Mucosa of gallbladder (tissue), 1 donor: ENCODE measurements around the gene ARHGEF2. TPM values are rescaled to one million over a fixed set of nuclear protein-coding genes. Genes with fewer than 3 reads are reported as not detected.

Source experiments
- DNase-seq: peaks from one replicate; pipeline ENCODE4 v3.0.0-alpha.2; 2020; ENCODE audit warnings: low spot score
- total RNA-seq: library from RNA; stranded (reverse); gene quantifications from one replicate; pipeline ENCODE4 v1.2.1, GENCODE V29; 2021
- donor health status: DM: no; HTN: no; CAD: no.

The ARHGEF2 gene
- total RNA-seq, 1 donor from 2014 or later = 142 TPM

DNA sequence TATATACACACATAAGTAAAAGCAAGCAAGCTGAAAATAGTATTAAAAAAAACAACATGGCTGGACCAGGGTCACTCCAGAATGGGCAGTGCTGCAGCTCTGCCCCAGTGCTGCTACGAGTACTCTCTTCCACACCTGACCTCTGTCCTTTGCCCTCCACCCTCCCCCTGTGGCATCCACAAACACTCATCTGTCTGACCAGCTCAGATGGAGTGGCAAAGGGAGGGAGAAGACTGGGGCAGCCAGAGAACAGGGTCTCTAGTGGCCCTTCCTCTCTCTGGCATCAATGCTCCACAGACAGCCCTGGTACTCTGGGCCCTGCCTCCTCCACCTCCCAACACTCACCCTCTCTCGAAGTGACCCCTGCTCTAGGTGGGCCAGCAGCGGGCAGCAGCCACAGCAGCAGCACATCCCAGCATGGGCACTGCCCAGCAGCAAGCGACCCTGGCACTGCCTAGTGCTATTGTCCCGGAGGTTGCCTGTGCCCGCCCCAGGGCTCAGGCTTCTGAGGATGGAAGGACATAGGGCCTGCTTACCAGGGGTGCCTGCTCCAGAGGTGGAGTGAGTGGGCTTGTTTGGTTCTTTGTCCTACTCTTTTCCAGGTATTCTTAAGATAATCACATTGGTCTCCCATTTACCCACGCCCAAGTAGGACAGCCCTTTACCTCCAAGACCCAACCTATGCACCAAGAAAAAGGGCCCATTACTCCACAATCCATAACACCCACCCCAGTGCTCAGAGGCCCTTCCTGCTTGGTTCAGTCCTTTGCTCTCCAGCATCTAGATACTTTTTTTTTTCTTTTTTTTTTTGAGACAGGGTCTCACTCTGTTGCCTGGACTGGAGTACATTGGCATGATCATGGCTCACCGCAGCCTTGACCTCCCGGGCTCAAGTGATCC is 6.2 kb downstream of the ARHGEF2 start:
- no peak for DNase-seq

DNA sequence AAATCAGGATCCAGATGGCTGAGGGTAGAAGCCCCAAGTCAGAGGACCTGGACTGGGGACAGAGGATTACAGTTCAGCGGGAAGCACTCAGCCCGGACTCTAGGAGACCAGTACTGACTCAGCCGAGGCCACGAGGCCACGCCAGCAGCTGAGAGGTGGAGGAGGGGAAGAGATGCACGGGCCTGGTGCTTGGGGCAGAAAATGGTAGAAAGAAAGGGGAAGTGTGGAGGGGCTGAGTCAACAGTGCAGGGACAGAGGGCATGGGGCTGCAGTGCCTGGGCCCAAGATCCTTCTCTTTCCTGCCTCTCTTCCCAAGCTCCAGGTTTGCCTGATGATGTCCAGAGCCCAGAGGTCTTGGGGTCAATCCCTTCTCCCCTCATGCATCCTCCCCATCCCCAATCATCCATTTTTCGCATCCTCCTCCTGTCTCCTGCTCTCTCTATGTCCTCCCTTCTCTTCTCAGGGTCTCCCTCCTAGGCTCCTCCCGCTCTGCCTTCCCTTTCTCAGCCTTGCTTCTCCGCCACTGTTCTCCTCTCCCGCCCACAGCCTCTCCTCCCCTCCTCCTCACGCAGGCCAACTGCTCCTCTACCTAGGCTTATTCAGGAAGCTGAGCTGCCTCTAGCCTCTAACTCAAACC is 7.7 kb downstream of the ARHGEF2 start:
- peak; percentile 65 for DNase-seq

DNA sequence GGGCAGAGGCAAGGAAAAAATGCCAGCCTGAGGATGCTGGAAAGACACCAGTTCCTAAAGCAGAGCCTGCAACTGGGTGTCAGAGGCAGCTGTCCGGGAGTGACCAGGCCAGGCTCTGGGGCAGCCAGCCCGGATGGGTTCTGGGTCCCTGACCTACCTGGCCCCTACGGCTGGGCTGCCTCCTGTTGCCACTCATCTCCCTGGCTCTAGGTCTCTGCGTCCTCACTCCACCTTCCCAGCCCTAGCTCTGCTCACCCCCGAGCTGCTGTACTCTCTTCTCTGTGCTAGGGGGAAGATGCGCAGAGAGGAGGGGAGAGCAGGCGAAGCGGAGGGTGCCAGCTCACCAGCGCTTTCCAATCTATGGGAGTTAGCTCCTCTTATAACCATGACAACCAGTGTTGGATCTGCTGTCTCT is 9.0 kb downstream of the ARHGEF2 start:
- no peak for DNase-seq

DNA sequence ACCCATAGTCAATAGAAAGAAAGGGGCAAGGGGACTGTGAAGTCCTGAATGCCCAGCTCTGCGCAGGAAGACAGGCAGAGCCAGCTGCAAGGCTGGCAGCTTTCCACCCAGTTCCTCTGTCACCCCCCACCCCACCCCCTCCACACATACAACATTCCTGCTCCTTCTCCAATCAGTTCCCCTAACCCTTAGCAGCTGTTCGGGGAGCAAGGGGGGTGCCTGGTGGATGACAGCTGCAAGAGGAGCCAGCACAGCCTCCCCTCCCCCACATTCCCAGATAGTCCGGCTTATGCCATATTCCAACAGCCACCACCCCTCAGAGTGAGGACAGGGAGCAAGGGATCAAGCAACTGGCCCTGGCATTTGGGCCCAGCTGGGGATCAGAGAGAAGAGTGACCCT is 9.7 kb downstream of the ARHGEF2 start:
- DNase-seq = no peak

DNA sequence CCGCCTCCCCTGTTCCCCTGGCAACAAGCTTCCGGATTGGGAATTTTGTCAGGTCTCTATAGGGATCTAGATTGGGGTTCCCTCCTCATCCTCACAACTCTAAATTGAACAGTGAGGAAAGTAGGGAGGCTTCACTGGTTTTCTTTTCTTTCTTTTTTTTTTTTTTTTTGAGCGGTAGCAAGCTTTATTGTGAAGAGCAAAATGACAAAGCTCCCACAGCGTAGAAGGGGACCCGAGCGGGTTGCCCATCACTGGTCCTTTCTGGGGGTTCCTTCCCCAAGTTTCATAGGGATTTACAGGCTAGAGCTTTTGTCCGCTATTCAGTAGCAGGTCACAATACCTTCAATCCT is 10.3 kb downstream of the ARHGEF2 start:
- DNase-seq = no peak

DNA sequence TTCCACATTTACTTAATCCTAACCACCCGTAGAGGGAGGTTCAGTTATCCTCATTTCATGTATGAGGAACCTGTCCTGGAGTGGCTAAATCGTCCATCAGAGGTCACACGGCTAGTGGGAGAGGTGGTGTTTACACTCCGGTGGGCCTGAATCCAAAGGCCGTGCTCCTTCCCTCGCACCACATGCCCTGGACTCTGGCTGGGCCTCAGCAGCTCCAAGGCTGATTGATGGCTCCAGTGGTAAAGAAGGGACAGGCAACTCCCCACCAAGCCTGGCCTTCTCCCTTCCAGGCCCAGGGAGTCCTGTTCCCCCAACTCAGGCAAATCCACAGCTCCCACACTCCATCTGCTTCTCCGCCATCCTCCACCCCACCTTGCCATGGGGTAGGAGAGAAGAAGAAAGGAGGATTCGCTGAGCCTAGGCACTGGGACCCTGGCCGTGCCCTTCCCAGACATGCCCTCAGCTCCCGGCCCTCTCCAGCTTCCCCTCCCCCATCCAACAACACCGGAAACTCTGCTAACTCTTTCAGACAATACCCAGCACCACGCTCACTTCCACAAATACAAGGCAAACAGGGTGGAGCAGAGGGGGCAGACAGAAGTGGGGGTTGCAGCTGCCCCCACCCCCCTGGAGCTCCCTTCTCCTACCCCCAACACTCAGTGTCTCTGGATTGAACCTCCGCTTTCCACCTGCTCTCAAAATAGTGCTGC is 10.9 kb downstream of the ARHGEF2 start:
- no peak for DNase-seq

DNA sequence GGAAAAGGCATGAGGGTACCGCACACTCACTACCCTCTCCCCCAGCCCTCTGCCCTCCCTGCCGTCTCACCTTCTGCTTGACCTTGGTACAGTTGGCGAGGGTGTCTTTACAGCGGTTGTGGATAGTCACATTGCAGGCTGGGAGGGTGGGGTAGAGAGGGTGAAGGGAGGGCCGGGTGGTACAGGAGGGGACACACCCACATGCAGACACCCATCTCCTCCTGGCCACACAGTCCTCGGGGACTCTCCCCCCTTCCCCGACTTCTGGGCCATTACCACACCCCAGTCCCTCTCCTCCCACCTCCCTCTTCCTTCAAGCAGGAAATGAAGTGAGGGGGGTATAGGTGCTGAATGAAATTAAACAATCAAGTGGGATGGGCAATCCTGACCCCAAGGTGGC is 11.6 kb downstream of the ARHGEF2 start:
- DNase-seq = no peak

DNA sequence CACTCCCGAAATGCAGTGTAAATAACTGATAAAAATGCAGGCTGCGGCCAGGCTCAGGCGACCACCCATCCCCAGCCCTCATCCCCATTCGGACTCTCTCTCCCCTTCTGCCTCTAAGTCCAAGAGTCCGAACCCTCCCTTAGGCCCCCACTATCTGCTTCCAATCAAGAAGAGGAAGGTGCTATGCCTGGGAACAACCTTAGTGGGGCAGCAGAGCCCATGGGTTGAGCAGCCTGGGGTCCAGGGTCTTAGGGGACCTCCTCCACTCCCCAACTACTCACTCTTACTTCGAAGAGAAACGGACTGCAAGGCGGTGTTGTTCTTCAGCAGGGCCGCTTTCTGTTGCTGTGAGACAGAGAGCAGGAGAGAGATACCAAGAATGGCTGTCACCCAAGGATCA is 12.2 kb downstream of the ARHGEF2 start:
- DNase-seq = no peak

DNA sequence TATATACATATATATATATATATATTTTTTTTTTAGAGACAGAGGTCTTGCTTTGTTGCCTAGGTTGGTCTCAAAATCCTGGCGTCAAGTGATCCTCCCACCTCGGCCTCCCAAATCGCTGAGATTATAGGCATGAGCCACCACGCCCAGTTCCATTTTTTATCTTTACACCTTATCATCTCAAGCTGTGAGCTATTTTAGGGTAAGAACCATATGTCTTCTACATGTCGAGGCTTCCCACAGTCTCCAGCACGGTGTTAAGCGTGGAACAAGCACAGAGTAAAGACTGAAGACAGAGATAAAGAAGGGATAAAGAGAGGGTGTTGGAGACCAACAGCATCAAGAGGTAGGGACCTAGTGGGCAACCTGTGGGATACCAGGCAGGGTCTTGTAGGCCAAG is 14.2 kb downstream of the ARHGEF2 start:
- DNase-seq = no peak

DNA sequence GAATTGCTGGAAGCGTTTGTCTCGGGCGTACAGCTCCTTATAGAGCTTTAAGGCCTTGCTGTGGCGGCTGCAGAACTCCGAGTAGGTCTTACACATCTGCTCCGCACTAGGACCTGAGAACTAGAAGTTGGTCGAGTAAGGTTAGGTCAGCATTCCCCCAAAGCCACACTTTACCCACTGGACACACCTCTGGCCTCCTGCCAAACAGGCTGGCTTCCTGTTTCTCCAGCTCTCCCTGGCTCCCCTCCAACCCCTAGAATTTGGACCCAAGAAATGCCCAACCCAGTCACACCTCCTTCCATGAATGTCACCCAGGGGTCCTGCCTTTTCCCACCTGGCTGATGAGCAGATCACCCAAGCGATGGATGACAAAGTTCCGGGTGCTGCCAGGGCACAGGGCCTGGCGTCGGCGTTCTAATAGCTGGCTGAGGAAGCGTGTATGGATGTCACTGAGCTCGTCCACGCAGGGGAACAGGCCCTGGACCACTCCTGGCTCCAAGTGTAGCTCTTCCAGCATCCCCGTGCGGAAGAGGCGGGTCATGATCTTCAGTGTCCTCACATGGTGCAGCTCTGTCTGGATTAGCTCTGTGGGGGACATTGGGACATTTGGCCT is 15.6 kb downstream of the ARHGEF2 start:
- no peak for DNase-seq

DNA sequence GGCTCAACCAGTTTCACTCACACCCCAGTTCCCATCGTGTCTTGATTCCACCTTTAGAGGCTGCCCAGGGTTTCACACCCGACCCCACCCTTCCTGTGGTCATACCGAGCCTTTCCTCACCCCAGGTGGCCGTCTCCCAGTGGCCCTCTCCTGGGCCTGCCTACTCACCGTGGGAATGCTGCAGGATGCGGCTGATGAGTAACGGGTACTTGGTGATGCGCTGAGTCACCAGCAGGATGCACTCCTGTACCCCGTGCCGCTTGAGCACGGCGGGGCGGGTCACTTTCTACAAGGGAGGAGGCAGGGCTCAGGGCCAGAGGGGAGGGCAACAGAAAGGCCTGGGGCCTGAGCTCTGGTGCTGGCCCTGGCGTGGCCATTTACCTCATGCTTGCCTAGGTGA is 16.4 kb downstream of the ARHGEF2 start:
- DNase-seq = no peak

DNA sequence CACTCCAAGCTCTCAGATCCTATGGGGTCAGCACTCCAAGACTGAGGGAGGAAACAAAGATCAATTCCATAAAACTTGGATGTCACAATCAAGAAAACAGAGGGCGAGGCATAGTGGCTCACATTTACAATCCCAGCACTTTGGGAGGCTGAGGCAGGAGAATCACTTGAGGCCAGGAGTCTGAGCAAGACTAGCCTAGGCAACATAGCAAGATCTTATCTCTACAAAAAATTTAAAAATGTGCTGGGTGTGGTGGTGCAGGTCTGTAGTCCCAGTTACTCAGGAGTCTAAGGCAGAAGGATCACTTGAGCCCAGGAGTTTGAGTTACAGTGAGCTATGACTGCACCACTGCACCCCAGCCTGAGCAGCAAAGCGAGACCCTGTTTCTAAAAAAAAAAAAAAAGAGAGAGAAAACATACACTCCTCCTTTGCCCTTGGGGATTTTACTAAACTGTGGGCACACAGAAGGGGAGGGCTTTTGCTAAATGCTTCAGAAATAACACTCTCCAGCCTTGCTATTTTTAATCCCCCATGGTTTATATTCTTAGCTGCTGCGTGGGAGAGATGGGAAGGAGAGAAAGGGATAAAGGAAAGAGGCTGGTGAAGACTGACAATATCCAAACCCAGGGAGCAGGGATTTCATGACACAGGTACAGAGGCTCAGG is 18.1 kb downstream of the ARHGEF2 start:
- no peak for DNase-seq

DNA sequence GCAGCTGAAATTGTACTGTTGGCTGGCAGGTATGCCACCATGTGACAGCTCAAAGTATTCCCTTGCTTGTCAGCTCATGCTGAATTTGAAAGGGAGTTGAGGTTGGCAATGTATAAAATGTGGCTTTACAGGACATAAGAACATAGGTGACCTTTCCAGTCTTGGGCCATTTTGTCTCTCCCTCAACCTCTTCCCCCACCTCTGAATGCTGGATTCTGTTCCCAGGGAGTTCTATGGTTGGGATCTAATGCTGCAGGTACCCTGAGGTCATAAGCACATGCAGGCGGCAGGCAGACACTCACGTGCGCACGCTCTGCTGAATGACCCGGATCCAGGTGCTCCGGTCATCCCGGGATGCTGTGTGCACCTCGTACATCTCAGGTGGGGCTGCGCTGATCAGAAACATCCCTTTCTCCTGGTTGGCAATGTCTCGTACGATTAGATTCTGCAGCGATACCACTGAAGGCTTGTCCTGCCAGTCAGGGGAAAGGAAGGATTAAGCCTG is 20.9 kb downstream of the ARHGEF2 start:
- no peak for DNase-seq

DNA sequence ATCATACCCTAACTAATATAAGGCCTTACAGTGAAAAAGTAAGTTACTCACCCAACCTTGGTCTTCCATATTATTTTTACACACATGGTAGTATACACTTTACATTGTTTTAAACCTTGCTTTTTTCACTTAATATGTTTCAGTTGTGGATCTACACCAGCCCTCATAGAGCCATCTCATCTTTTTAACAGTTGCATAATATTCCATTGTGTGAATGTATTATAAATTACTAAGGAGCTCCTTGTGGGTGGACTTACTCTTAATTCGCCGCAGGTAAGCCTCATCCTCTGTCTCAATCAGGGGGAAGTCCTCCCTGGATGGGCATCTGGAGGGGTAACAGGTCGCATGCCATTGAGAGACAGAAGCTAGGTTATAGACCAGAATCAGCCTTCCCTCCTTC is 23.7 kb downstream of the ARHGEF2 start:
- DNase-seq = no peak

DNA sequence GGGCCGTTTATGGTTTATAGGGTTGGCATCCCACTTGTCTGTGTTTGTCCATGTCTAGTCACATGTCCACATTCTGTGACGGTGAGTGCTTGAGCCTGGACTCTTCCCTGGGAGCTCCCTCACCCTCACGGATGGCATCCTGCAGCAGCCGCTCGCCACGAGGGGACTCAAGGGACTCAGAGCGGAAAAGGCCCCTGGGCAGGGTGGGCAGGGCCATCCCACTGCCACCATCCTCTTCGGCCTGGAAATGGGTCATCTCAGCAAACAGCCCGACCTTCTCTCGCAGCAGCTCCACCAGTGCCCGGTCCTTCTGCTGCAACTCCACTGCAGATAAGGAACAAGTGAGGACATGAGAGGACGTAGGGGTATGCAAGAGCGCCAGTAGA is 25.8 kb downstream of the ARHGEF2 start:
- DNase-seq = no peak

DNA sequence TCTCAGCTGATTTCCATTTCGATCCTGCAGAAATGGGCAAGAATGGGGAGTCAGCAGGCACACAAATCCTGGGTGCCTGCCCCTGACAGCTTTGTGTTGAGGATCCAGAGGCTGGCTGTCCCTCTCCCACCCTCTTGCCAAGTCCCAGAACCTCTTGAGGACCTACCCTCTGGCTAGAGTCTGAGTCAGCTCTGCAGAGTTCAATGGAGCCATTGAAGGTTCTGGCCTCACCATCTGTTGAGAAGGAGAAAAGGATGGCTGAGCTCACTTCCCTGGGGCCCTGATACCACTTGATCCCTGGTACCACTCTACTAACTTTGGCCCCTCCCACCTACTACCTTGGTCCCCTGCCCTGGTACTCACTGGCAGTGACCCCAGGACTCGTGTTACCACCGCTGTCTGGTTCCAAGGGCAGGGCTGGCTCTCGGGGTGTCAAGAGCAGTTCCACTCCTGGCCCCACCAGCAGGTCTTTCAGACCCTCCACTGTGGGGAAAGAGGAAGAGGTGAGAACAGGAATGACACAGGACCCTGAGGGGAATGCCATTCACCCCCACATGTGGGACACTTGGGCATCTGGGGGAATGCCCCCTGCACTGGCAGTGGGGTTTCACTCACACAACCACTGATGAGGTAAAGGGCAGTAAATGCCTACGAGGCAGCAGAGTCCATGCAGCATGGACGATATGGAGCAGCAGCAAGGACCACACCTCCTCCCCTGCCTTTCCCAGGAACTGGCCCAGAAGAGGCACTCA is 26.4 kb downstream of the ARHGEF2 start:
- no peak for DNase-seq

DNA sequence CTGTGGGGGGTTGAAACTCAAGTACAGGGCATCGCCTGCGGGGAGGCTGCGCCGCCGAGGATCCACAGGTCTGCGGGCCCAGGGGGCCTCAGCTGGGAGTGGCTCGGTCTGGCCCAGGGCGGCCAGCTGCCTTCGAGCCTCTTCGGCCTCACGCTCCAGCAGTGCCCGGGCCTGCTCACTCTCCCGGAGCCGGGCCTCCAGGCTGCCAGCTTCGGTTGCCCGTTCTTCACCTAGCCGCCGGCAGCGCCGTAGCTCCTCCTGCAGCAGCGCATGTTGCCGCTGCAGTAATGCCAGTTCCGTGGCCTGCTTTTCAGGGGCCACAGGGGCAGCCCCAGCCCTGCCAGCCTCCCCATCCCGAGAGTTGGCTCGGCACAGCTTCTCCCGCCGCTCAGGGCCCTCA is 27.5 kb downstream of the ARHGEF2 start:
- no peak for DNase-seq

DNA sequence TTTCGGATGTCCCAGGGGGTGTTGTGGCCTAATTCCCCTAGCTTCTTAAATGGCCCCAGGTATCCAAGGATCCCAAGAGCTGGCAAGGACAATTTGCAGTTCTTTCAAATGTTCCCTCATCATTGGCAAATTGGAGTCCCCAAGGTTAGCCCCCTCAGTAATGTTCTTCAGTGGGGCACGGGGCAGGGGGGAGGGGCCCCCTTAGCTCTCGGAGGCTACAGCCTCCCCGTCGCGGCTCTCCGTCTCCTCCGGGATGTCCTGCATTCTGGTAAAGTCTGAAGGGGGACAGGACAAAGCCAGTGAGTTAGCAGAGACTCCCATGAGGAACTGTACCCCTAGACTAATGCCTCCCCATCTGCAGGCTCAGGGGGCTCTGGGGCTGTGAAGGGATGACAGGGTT is 30.6 kb downstream of the ARHGEF2 start:
- DNase-seq = no peak

DNA sequence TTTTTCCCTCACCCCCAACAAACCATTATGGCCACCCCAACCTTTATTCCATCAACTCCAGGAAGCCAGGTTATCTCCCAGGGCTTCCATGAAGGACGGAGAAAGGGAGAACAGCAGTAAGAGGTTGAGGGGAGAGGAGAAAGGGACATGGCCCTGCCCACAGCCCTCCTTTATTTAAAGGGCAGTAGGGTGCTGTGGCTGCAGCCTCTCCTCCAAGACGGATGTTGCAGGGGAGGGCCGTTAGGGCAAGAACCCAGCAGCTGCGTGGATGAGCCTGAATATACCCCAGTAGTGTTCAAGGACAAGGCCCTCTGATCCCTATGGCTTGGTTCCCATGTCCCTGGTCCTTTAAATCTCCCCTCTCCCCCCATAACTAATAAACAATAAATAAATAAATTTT is 31.1 kb downstream of the ARHGEF2 start:
- DNase-seq = no peak

DNA sequence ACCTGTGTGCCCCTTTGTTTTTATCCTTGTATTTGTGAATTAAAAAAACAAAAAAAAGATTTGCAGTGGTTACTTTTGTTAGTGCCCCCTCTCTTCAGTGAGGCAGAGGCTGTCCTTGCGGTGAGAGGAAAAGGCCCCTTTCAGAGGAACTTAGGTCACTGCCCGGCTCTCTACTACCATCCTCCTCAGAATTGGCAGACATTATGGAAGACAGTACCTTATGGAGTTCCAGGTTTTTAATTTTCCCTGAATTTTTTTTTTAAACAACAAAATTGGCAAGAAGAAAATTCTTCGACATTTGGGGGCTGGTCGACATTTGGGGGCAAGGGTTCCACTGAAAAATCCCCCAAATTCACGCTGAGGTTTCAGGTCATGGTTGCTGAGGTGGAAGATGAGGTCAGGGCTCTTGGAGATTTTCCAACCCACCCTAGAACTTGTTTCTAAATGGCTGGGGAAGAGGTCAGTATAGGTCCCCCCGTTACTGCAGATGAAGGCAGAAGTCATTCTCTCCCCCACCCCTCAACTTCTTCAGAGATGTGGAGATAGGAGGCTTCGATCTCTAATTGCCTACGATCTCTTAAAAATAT is 31.6 kb downstream of the ARHGEF2 start:
- no peak for DNase-seq

DNA sequence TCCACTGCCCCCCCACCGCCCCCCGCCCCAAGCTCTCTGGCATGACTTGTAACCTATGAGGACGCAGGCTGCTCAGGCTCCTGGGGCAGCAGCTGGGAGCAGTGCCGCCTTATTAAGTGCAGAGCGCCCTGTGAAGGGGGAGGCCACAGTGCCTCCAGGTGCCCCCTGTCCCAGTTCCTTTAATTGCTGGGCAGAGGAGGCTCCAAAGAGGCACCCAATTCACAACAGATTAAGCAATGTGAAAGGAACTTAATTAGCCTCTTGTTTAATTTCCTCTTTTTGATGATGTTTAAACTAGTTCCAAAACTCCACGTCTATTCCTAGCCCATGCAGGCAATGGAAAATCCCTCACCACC is 33.9 kb downstream of the ARHGEF2 start:
- no peak for DNase-seq
